Measurements from ENCODE around the gene HOXD12.
A peak's percentile ranks its signal among the peaks of the same experiment; 100 is the strongest.

HOXD12 gene

GRCh38 chr2:176107731-176108181 lies 8.2 kb downstream of the HOXD12 start:
- no peak for DNase-seq

- DNase-seq: no peak
These were observed 9.8 kb downstream of the HOXD12 start for GRCh38 chr2:176109192-176109901.

GRCh38 chr2:176109946-176110345 lies 10.4 kb downstream of the HOXD12 start:
- DNase-seq: no peak

- DNase-seq: no peak
These were observed 11.1 kb downstream of the HOXD12 start for GRCh38 chr2:176110415-176111308.

GRCh38 chr2:176111309-176111663 lies 11.7 kb downstream of the HOXD12 start:
- no peak for DNase-seq

- no peak for DNase-seq
These were observed 12.3 kb downstream of the HOXD12 start for GRCh38 chr2:176111846-176112374.

GRCh38 chr2:176112375-176113302 lies 13.0 kb downstream of the HOXD12 start:
- DNase-seq: no peak

GRCh38 chr2:176114120-176114929 lies 14.7 kb downstream of the HOXD12 start:
- no peak for DNase-seq

- DNase-seq: no peak
These were observed 15.5 kb downstream of the HOXD12 start for GRCh38 chr2:176114930-176115625.

GRCh38 chr2:176115883-176116813 lies 16.6 kb downstream of the HOXD12 start, which contains the start of gene HOXD10:
Gene HOXD10 (plus strand): TSS chr2:176116778. CDS start chr2:176116834, 56 bp downstream.
- DNase-seq: no peak

GRCh38 chr2:176117162-176117822 lies 17.7 kb downstream of the HOXD12 start:
- peak; percentile 50 for DNase-seq

GRCh38 chr2:176117823-176118371 lies 18.3 kb downstream of the HOXD12 start:
- no peak for DNase-seq

- DNase-seq: no peak
These were observed 19.2 kb downstream of the HOXD12 start for GRCh38 chr2:176118601-176119339.

- no peak for DNase-seq
These were observed 21.0 kb downstream of the HOXD12 start for GRCh38 chr2:176120364-176121189.

GRCh38 chr2:176121190-176122051 lies 21.8 kb downstream of the HOXD12 start:
- DNase-seq: no peak

- no peak for DNase-seq
These were observed 22.6 kb downstream of the HOXD12 start for GRCh38 chr2:176122052-176122682.
